Type B pancreatic cell (in vitro differentiated cells): Measurements from ENCODE around the gene ENO4. TPM values are rescaled to one million over a fixed set of nuclear protein-coding genes. Genes with fewer than 3 reads are reported as not detected.

ENCODE experiments used
- DNase-seq: peaks from one replicate; pipeline ENCODE4 v3.0.0; 2021; ENCODE audit warnings: mixed read lengths; ENCODE audit not compliant: unreplicated experiment; ENCODE audit errors: extremely low spot score
- H3K27ac Mint-ChIP-seq: 2 replicates; pipeline ENCODE4 v1.8.0; 2021; ENCODE audit warnings: mild to moderate bottlenecking, mixed read lengths
- H3K27me3 Mint-ChIP-seq: 2 replicates; pipeline ENCODE4 v1.8.0; 2021; ENCODE audit warnings: mixed read lengths
- H3K36me3 Mint-ChIP-seq: 2 replicates; pipeline ENCODE4 v1.8.0; 2021; ENCODE audit warnings: mixed read lengths
- H3K4me1 Mint-ChIP-seq: one replicate; pipeline ENCODE4 v1.8.0; 2021; ENCODE audit warnings: mixed read lengths; ENCODE audit not compliant: unreplicated experiment
- H3K4me3 Mint-ChIP-seq: 2 replicates; pipeline ENCODE4 v1.8.0; 2021; ENCODE audit warnings: mild to moderate bottlenecking, mixed read lengths
- H3K9me3 Mint-ChIP-seq: 2 replicates; pipeline ENCODE4 v1.8.0; 2021; ENCODE audit warnings: mixed read lengths
- total RNA-seq: library from RNA; stranded (reverse); gene quantifications from 2 replicates; pipeline ENCODE4 v1.2.1, GENCODE V29; 2021; ENCODE audit warnings: low replicate concordance
- TF ChIP-seq, protein P1 (sequence below): fragments of 200-600 bp; sonication (generic); conservative IDR thresholded peaks from 2 replicates; pipeline ENCODE4 v1.5.0; 2021; ENCODE audit warnings: antibody characterized with exemption, mild to moderate bottlenecking

The ENO4 gene
- total RNA-seq, 1 donor from 2014 or later = 4.4 TPM

DNA sequence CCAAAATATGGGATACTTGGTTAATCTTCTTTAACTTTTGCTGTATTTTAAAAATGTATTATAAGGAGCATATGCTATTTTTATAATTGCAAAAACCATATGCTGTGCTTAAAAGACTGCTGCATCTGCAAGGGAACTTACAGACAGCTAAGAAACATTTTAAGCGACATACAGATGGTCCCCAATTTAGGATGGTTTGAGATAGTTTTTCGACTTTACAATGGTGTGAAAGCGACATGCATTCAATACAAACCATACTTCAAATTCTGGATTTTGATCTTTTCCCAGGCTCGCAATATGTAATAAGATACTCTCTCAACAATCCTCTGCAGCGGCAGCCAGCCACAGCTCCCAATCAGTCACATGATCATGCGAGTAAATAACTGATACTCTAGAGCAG, 82.5 kb downstream of the ENO4 start:
- Mint-ChIP-seq H3K4me3 (no peak overlapping the region), H3K27me3 (no peaks in the 10 kb centered on the region), H3K36me3 (peaks cover 35% of the 10 kb centered on the region)

More for the DNA sequence above, 82.5 kb downstream of the ENO4 start:
- no peak overlapping the region for H3K27ac Mint-ChIP-seq
- no peaks in the 10 kb centered on the region for H3K4me1 Mint-ChIP-seq
- H3K9me3 Mint-ChIP-seq = peaks cover 7% of the 10 kb centered on the region
- DNase-seq = no peak
- TF ChIP-seq, protein P1, sequence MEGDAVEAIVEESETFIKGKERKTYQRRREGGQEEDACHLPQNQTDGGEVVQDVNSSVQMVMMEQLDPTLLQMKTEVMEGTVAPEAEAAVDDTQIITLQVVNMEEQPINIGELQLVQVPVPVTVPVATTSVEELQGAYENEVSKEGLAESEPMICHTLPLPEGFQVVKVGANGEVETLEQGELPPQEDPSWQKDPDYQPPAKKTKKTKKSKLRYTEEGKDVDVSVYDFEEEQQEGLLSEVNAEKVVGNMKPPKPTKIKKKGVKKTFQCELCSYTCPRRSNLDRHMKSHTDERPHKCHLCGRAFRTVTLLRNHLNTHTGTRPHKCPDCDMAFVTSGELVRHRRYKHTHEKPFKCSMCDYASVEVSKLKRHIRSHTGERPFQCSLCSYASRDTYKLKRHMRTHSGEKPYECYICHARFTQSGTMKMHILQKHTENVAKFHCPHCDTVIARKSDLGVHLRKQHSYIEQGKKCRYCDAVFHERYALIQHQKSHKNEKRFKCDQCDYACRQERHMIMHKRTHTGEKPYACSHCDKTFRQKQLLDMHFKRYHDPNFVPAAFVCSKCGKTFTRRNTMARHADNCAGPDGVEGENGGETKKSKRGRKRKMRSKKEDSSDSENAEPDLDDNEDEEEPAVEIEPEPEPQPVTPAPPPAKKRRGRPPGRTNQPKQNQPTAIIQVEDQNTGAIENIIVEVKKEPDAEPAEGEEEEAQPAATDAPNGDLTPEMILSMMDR = no peak

Other genes starting within 250 kb of the ENO4 start
- gene PNLIPRP2, start 228.5 kb upstream of the ENO4 start, total RNA-seq = 0.69 and 1.2 TPM in 2 replicates
- gene HSPA12A, start 106.9 kb upstream of the ENO4 start, total RNA-seq = 9.6 and 11.0 TPM in 2 replicates
- 18.2 and 35.6 TPM in 2 replicates for gene SHTN1, start 155.7 kb downstream of the ENO4 start, total RNA-seq